ES-I3 (cell line): ENCODE results near the gene CSTPP1.
A peak's percentile ranks its signal among the peaks of the same experiment; 100 is the strongest.
"Not testable (repeated sequence)": the region's sequence is repeated elsewhere in the genome, so short reads cannot be mapped to it uniquely, and the experiment has no call there.

ENCODE experiments used
- H3K36me3 ChIP-seq: 2 replicates; pipeline ENCODE4 v1.6.1; 2013; ENCODE audit warnings: mild to moderate bottlenecking, low read length, control low read depth, moderate library complexity; ENCODE audit not compliant: insufficient read depth
- H3K4me1 ChIP-seq: 2 replicates; pipeline ENCODE4 v1.6.1; 2013; ENCODE audit warnings: mild to moderate bottlenecking, control low read depth, low read length; ENCODE audit not compliant: insufficient read depth
- H3K9ac ChIP-seq: 2 replicates; pipeline ENCODE4 v1.6.1; 2013; ENCODE audit warnings: low read depth, mild to moderate bottlenecking, low read length, moderate library complexity
- H3K9me3 ChIP-seq: 2 replicates; pipeline ENCODE4 v1.6.1; 2013; ENCODE audit warnings: mild to moderate bottlenecking, low read length, moderate library complexity; ENCODE audit not compliant: control insufficient read depth, insufficient read depth

Gene CSTPP1

GRCh38 chr11:47071341-47071740 lies 134.8 kb downstream of the CSTPP1 start:
- Histone ChIP-seq H3K9ac (no peak overlapping the region; the same call in 1 of the 2 replicates), H3K36me3 (no peaks in the 10 kb centered on the region), H3K4me1 (peaks cover 24% of the 10 kb centered on the region), H3K9me3 (no peaks in the 10 kb centered on the region)

- Histone ChIP-seq H3K9me3 (no peaks in the 10 kb centered on the region), H3K36me3 (no peaks in the 10 kb centered on the region)
Observed at GRCh38 chr11:47071791-47072261, 135.3 kb downstream of the CSTPP1 start.

GRCh38 chr11:47078751-47079521 lies 142.4 kb downstream of the CSTPP1 start:
- Histone ChIP-seq H3K9me3 (no peaks in the 10 kb centered on the region), H3K4me1 (no peaks in the 10 kb centered on the region), H3K9ac (no peak overlapping the region), H3K36me3 (no peaks in the 10 kb centered on the region)

More at GRCh38 chr11:47071791-47072261, 135.3 kb downstream of the CSTPP1 start:
- peaks cover 22% of the 10 kb centered on the region for H3K4me1 ChIP-seq
- peak overlapping the region; percentile 22; the same call in 1 of the 2 replicates for H3K9ac ChIP-seq

- not testable (repeated sequence) for H3K4me1 ChIP-seq, H3K36me3 ChIP-seq, H3K9ac ChIP-seq, H3K9me3 ChIP-seq
Observed at GRCh38 chr11:47080775-47081174, 144.2 kb downstream of the CSTPP1 start.

- no peaks in the 10 kb centered on the region for H3K4me1 ChIP-seq
Observed at GRCh38 chr11:47083913-47084312, 147.4 kb downstream of the CSTPP1 start.

GRCh38 chr11:47087801-47088200 lies 151.2 kb downstream of the CSTPP1 start:
- Histone ChIP-seq H3K4me1 (no peaks in the 10 kb centered on the region), H3K9ac (no peak overlapping the region), H3K36me3 (no peaks in the 10 kb centered on the region), H3K9me3 (no peaks in the 10 kb centered on the region)

More at GRCh38 chr11:47083913-47084312, 147.4 kb downstream of the CSTPP1 start:
- H3K9ac ChIP-seq = no peak overlapping the region
- H3K9me3 ChIP-seq = no peaks in the 10 kb centered on the region
- H3K36me3 ChIP-seq = no peaks in the 10 kb centered on the region

- Histone ChIP-seq H3K4me1 (no peaks in the 10 kb centered on the region), H3K9ac (no peak overlapping the region), H3K9me3 (no peaks in the 10 kb centered on the region), H3K36me3 (no peaks in the 10 kb centered on the region)
Observed at GRCh38 chr11:47093541-47093940, 157.0 kb downstream of the CSTPP1 start.

GRCh38 chr11:47096871-47097270 lies 160.3 kb downstream of the CSTPP1 start:
- H3K4me1 ChIP-seq, H3K36me3 ChIP-seq, H3K9me3 ChIP-seq, H3K9ac ChIP-seq: not testable (repeated sequence)

GRCh38 chr11:47098223-47098622 lies 161.7 kb downstream of the CSTPP1 start:
- not testable (repeated sequence) for H3K9me3 ChIP-seq, H3K36me3 ChIP-seq, H3K9ac ChIP-seq
- H3K4me1 ChIP-seq = peaks cover 12% of the 10 kb centered on the region

GRCh38 chr11:47099214-47099917 lies 162.8 kb downstream of the CSTPP1 start:
- H3K9ac ChIP-seq = no peak overlapping the region
- H3K4me1 ChIP-seq = peaks cover 17% of the 10 kb centered on the region
- H3K36me3 ChIP-seq = no peaks in the 10 kb centered on the region
- no peaks in the 10 kb centered on the region for H3K9me3 ChIP-seq

GRCh38 chr11:47099918-47100315 lies 163.4 kb downstream of the CSTPP1 start:
- Histone ChIP-seq H3K36me3 (no peaks in the 10 kb centered on the region), H3K9ac (no peak overlapping the region), H3K9me3 (no peaks in the 10 kb centered on the region), H3K4me1 (peaks cover 23% of the 10 kb centered on the region)

GRCh38 chr11:47101406-47101805 lies 164.8 kb downstream of the CSTPP1 start:
- H3K4me1 ChIP-seq = peaks cover 26% of the 10 kb centered on the region
- no peaks in the 10 kb centered on the region for H3K36me3 ChIP-seq
- H3K9me3 ChIP-seq = no peaks in the 10 kb centered on the region
- H3K9ac ChIP-seq = no peak overlapping the region

GRCh38 chr11:47104261-47104950 lies 167.8 kb downstream of the CSTPP1 start:
- H3K9me3 ChIP-seq = no peaks in the 10 kb centered on the region
- H3K4me1 ChIP-seq = peaks cover 26% of the 10 kb centered on the region
- H3K9ac ChIP-seq = peak overlapping the region; percentile 5; the same call in 1 of the 2 replicates

GRCh38 chr11:47105541-47105940 lies 169.0 kb downstream of the CSTPP1 start:
- H3K36me3 ChIP-seq = no peaks in the 10 kb centered on the region
- peaks cover 26% of the 10 kb centered on the region for H3K4me1 ChIP-seq
- H3K9me3 ChIP-seq = no peaks in the 10 kb centered on the region
- H3K9ac ChIP-seq = no peak overlapping the region

More at GRCh38 chr11:47104261-47104950, 167.8 kb downstream of the CSTPP1 start:
- no peaks in the 10 kb centered on the region for H3K36me3 ChIP-seq
